ENCODE results near the gene LYRM2.

DNA sequence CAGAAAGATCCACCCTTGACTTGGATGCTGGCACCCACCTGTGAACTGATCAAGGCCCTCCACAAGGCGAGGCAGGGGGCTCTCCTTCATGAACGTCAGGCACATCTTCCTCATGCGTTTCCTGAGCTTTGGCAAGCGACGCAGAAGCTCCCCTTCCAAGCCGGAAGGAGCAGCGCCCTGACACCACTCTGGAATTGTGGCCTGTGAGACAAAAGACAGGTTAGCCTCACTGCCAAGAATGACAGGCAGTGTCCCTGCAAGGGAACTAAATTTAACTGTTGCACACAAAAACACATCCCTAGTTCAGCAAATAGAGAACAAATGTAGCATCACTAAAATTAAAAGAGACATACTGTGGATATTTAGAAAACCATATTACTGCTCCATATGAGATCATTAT is 42.0 kb upstream of the LYRM2 start:
- TF ChIP-seq CTCF (IDR thresholded peaks at IDR 0.05; ENCODE audit: low read depth, low read length) = no peak
- TF ChIP-seq EZH2phosphoT487 (IDR thresholded peaks at IDR 0.05; ENCODE audit: low read depth) = no peak
